HFF-Myc (cell line): ENCODE results near the gene TMEM205.
"Not testable (repeated sequence)": the region's sequence is repeated elsewhere in the genome, so short reads cannot be mapped to it uniquely, and the experiment has no call there.

Experiments used
- DNase-seq: peaks from one replicate; pipeline ENCODE4 v3.0.0-alpha.2; 2011; ENCODE audit warnings: low read depth; ENCODE audit errors: extremely low read depth
- H3K4me3 ChIP-seq: replicated peaks from 2 replicates; pipeline ENCODE4 v1.5.1; 2011; ENCODE audit warnings: low read depth, mild to moderate bottlenecking, control low read depth, low read length
- CTCF ChIP-seq: IDR thresholded peaks from 2 replicates; pipeline ENCODE4 v1.5.1; 2012; ENCODE audit warnings: mild to moderate bottlenecking, low read depth, low read length, control low read depth; ENCODE audit errors: missing control alignments

TMEM205 gene

GRCh38 chr19:11338121-11338520, 7.9 kb downstream of the TMEM205 start:
- TF ChIP-seq CTCF: no peak
- DNase-seq: no peak
- H3K4me3 ChIP-seq: no peak overlapping the region

GRCh38 chr19:11337080-11337479, 9.0 kb downstream of the TMEM205 start:
- no peak for TF ChIP-seq CTCF
- no peak overlapping the region for H3K4me3 ChIP-seq
- DNase-seq: no peak

DNA sequence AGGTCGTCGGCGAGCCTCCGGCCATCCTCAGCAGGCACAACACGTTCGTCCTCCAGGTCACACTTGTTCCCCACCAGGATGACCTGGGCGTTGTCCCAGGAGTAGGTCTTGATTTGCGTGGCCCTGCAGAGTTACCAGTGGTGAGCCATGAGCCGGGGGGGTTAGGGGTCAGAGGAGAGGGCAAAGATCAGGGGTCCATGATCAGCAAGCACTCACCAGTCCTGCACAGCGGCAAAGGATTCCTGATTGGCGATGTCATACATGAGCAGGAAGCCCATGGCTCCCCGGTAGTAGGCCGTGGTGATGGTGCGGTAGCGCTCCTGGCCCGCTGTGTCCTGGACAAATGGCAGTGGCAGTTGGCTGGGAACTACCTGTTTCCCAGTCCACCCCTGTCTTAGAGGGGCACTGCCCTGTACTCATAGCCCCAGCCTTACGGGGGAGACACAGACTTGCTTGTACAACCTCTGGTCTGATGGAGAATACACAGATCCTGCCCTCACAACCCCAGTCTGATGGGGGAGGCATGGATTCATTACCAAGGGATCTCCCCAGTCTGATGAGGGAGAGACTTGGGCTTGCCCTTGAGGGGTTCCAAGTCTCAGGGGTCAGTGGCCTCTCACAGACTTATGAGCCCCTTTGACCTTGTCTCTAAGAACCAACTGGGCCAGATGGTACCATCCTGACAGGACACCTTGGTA, 10.5 kb downstream of the TMEM205 start:
- DNase-seq: no peak
- TF ChIP-seq CTCF: no peak
- H3K4me3 ChIP-seq: no peak overlapping the region

DNA sequence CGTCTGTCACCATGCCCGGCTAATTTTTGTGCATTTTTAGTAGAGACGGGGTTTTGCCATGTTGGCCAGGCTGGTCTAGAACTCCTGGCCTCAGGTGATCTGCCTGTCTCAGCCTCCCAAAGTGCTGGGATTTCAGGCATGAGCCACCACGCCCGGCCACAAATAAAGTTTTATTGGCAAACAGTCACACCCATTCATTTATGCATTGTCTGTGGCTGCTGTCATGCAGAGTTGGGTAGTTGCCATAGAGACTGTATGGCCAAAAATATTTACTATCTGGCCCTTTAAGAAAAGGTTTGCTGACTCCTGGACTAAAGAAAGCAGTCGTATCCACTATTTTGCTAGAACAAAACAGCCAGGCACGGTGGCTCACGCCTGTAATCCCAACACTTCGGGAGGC, 12.2 kb downstream of the TMEM205 start:
- DNase-seq, H3K4me3 ChIP-seq: not testable (repeated sequence)

- no peak overlapping the region for H3K4me3 ChIP-seq
- TF ChIP-seq CTCF: no peak
- DNase-seq: no peak
These were observed 13.2 kb downstream of the TMEM205 start for GRCh38 chr19:11332822-11333221.

- DNase-seq: no peak
- H3K4me3 ChIP-seq: no peak overlapping the region
- no peak for TF ChIP-seq CTCF
These were observed 14.6 kb downstream of the TMEM205 start for GRCh38 chr19:11331502-11331901.

DNA sequence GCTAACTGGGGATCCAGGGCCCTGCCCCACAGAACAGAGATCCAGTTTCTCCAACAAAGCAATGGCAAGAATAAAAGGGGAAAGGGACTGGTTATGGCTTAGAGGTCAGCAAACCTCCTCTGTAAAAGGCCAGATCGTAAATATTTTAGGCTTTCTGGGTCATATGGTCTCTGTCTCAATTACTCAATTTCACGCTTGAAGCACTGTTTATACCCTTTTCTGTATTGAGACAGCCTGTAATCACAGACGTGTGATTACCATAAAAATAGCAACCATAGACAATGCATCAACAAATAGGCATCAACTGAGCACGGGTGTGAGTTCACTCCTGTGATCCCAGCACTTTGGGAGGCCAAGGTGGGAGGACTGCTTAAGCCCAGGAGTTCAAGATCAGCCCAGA, 15.9 kb downstream of the TMEM205 start:
- no peak overlapping the region for H3K4me3 ChIP-seq
- TF ChIP-seq CTCF: no peak
- DNase-seq: no peak
